Activated effector memory CD4-positive, alpha-beta T cell treated with Interleukin-2 at 50 U/mL for 16 hours (primary cell): Measurements from ENCODE around the gene OR10S1.
"Not testable (repeated sequence)": the region's sequence is repeated elsewhere in the genome, so short reads cannot be mapped to it uniquely, and the experiment has no call there.

Source experiments
- DNase-seq: peaks from one replicate; pipeline ENCODE4 v3.0.0-alpha.2; 2020

OR10S1 gene

GRCh38 chr11:123977731-123978347, at the start of gene OR10S1:
Gene OR10S1, minus strand, starts transcription at chr11:123977781. Its CDS starts 117 bp downstream, at chr11:123977664.
- DNase-seq = no peak

DNA sequence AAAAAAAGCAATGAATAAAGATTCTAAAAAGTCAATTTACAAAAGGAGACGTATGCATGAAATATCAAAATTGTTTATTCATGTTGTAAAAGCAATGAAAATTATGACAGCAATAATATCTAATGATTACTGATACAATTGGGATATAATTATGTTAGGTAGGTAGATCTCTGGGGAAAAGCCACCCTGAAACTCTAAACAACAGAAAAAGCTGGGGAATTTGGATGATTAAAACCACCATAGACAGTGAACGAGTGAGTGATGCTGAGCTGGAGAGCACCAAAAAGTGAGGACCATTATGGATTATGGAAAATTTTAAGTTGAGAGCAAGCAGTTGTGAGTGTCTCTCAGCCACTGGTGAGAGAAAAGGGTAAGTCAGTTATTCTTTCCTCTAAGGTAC, 48.9 kb upstream of the OR10S1 start, which contains the start of gene OR10G8:
Gene OR10G8, plus strand, starts transcription at position 301 of the 400 bp plus-strand sequence. CDS start 2,825 bp downstream, outside the sequence.
- no peak for DNase-seq

DNA sequence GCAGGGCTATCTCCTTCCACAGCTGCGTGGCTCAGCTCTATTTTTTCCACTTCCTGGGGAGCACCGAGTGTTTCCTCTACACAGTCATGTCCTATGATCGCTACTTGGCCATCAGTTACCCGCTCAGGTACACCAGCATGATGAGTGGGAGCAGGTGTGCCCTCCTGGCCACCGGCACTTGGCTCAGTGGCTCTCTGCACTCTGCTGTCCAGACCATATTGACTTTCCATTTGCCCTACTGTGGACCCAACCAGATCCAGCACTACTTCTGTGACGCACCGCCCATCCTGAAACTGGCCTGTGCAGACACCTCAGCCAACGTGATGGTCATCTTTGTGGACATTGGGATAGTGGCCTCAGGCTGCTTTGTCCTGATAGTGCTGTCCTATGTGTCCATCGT, 38.3 kb upstream of the OR10S1 start:
- not testable (repeated sequence) for DNase-seq

DNA sequence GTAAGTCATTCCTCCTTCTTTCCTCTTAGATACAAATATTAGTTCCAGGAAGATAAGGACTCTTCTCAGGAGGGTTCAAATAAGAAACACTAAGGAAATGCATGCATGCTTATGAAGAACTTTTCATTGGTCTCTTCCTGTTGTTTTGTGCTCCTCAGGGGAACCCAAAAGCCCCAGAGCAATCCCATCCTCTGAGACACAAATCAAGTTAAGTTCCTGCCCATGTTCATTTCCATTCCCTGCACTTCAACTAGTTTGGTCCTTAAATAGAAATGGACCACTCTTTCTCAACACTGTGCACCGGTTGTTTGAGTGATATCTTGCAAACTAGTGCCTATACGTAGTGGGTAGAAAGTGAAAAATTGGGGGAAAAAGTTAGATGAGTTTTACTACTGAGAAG, 35.1 kb upstream of the OR10S1 start, which contains the start of gene OR10G4:
Gene OR10G4, plus strand, starts transcription at position 301 of the 400 bp plus-strand sequence. CDS start 2,578 bp downstream, outside the sequence.
- DNase-seq = no peak

GRCh38 chr11:123995119-123995518, 17.5 kb upstream of the OR10S1 start, which contains the start of gene OR10G6:
Gene OR10G6, minus strand, starts transcription at chr11:123995161. Its CDS starts 0 bp downstream, at chr11:123995161.
- no peak for DNase-seq

DNA sequence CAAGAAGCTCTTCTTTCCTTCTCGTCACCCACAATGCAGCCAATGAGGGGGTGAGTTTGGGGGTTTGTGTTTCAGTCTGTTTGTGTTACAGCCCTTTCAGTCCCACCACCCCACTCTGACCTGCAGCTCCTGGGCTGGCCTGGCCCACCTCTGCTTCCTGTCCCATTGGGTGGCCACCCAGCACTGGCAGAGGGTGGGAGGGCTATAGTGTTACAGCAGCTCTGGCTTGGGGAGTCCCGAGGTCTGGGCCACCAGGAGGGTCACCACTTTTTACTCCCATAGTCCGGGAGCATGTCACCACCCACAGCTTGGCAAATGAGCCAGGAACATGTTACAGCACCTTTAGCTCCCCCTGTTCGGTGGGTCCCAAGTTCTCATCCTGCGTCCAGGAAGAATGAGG, 1.7 kb upstream of the OR10S1 start:
- no peak for DNase-seq

DNA sequence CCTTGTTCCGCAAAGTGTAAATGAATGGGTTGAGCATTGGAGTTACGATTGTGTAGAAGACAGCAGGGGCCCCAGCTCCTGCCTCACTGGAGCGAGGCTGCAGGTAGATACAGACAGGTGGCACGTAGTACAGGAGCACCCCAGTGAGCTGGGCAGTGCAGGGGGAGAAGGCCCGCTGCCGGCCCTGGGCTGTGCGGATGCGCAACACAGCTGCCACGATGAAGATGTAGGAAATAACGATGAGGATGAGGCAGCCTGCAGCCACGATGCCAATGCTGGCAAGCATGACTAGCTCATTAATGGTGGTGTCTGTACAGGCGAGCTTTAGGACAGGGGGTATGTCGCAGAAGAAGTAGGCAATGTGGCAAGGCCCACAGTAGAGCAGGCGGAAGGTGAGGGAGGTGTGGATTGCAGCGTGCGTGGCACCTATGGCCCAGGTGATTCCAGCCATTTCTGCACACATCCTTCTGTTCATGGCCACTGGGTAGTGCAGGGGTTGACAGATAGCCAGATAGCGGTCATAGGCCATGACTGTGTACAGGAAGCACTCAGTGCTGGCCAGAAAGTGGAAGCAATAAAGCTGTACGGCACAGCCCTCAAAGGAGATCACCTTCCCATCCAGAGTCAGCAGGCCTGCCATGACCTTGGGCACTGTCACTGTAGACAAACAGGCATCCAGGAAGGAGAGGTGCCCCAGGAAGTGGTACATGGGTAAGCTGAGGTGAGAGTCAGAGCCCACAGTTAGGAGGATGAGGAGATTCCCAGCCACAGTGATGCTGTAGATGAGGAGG, 616 bp downstream of the OR10S1 start:
- no peak for DNase-seq

GRCh38 chr11:123973816-123974215, 3.8 kb downstream of the OR10S1 start:
- DNase-seq = no peak

- DNase-seq = no peak
These were observed 20.8 kb downstream of the OR10S1 start for GRCh38 chr11:123956752-123957151.

- no peak for DNase-seq
These were observed 32.4 kb downstream of the OR10S1 start for GRCh38 chr11:123945132-123945531.

DNA sequence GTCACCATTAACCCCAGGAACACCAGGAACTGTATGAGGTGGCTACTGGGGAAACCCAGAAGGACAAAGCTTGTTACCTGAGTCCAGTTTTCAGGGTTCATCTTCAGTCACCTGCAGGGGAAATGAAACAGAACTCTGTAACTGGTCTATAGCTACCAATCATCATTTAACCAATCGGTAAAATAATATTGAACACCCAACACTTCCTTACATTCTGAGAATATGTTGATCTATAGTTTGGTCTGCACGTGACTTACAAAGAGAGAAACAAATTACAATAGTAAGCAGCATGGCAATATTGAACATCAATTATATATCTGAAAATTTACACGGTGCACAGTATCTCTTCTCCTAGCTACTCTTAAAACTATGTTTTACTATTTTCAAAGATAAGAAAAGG, 33.8 kb downstream of the OR10S1 start, which contains the start of gene OR6T1:
Gene OR6T1, minus strand, starts transcription at position 101 of the 400 bp plus-strand sequence. Its CDS starts 0 bp downstream, at position 101.
- DNase-seq = no peak

DNA sequence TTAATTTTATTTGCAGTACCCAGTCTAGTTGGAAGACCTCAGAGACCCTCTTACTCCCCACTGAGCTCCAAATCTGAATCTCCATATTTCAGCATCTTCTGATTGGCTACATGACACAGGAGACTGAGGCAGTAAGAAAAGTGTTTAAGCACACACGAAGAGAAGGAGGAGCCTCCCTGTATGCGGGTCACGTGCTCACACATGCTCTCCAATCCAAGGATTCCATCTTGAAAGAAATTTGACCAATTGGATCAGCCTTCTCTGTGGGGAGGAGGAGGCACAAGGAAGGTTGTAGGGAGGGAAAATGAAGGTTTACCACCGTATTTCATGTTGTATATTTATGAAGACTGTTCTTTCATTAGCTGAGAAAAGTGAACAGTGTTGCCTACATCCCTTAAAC, 35.2 kb downstream of the OR10S1 start:
- no peak for DNase-seq

- no peak for DNase-seq
These were observed 38.3 kb downstream of the OR10S1 start, which contains the start of gene OR4D5 for GRCh38 chr11:123939317-123939716. Gene OR4D5, plus strand, starts transcription at chr11:123939617. Its CDS starts 0 bp downstream, at chr11:123939617.
